Neural crest cell (in vitro differentiated cells): Measurements from ENCODE around the gene APBB2. TPM values are rescaled to one million over a fixed set of nuclear protein-coding genes. Genes with fewer than 3 reads are reported as not detected.
A peak's percentile ranks its signal among the peaks of the same experiment; 100 is the strongest.

Experiments used
- DNase-seq: peaks from one replicate; pipeline ENCODE4 v3.0.0; 2021; ENCODE audit warnings: low read depth, mixed read lengths, low spot score
- H3K27ac Mint-ChIP-seq: one replicate; pipeline ENCODE4 v1.8.0; 2021; ENCODE audit warnings: mild to moderate bottlenecking, mixed read lengths; ENCODE audit not compliant: unreplicated experiment
- H3K27me3 Mint-ChIP-seq: 2 replicates; pipeline ENCODE4 v1.8.0; 2021; ENCODE audit warnings: low read depth, mild to moderate bottlenecking, mixed read lengths
- H3K36me3 Mint-ChIP-seq: 2 replicates; pipeline ENCODE4 v1.8.0; 2021; ENCODE audit warnings: low read depth, mild to moderate bottlenecking, mixed read lengths
- H3K4me1 Mint-ChIP-seq: 2 replicates; pipeline ENCODE4 v1.8.0; 2021; ENCODE audit warnings: mixed read lengths
- H3K4me3 Mint-ChIP-seq: one replicate; pipeline ENCODE4 v1.8.0; 2021; ENCODE audit warnings: mild to moderate bottlenecking, mixed read lengths
- H3K9me3 Mint-ChIP-seq: 2 replicates; pipeline ENCODE4 v1.8.0; 2021; ENCODE audit warnings: mixed read lengths
- total RNA-seq: library from RNA; stranded (reverse); gene quantifications from 2 replicates; pipeline ENCODE4 v1.2.1, GENCODE V29; 2021
- TF ChIP-seq, protein P1 (sequence below): fragments of 200-600 bp; sonication (generic); conservative IDR thresholded peaks from 2 replicates; pipeline ENCODE4 v1.5.0; 2021; ENCODE audit warnings: antibody characterized with exemption, mild to moderate bottlenecking

Gene APBB2
- total RNA-seq, 1 donor from 2014 or later, result 68.5 TPM

DNA sequence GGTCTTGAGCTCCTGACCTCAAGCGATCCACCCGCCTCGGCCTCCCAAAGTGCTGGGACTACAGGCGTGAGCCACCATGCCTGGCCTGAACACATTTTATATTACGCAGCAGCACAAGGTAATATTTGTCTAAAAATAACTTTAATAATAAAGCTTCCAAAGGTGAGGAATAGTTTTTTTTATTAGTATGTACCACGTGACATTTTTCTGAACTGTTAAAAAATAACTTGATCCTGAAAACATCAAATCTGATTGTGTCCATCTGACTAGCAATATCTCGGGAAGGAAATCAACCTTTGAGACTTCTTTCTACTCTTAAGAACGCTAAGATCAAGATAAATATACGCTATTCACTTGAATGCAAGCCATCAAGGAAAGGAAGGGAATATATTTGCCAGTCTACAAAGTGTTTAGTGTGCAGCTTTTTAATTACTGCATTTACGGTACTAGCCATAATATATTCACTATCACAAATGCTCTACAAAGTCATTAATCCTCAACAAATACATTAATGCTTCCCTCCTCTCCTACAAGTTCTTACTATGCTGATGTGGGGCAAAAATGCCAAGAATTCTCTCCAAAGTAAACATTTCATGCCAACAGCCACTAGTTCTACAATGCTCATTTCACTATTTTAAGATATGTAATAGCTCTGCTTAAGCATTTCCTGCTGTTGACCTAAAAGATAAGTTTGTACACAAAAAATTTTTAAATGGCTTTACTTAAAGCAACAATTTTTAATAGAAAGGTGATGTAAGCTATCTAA is 143.6 kb downstream of the APBB2 start:
- Mint-ChIP-seq H3K36me3 (no peaks in the 10 kb centered on the region), H3K4me3 (no peak overlapping the region), H3K4me1 (peaks cover 20% of the 10 kb centered on the region), H3K27ac (no peak overlapping the region), H3K9me3 (no peaks in the 10 kb centered on the region), H3K27me3 (no peaks in the 10 kb centered on the region)
- TF ChIP-seq, protein P1, sequence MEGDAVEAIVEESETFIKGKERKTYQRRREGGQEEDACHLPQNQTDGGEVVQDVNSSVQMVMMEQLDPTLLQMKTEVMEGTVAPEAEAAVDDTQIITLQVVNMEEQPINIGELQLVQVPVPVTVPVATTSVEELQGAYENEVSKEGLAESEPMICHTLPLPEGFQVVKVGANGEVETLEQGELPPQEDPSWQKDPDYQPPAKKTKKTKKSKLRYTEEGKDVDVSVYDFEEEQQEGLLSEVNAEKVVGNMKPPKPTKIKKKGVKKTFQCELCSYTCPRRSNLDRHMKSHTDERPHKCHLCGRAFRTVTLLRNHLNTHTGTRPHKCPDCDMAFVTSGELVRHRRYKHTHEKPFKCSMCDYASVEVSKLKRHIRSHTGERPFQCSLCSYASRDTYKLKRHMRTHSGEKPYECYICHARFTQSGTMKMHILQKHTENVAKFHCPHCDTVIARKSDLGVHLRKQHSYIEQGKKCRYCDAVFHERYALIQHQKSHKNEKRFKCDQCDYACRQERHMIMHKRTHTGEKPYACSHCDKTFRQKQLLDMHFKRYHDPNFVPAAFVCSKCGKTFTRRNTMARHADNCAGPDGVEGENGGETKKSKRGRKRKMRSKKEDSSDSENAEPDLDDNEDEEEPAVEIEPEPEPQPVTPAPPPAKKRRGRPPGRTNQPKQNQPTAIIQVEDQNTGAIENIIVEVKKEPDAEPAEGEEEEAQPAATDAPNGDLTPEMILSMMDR, result no peak
- DNase-seq, result no peak

DNA sequence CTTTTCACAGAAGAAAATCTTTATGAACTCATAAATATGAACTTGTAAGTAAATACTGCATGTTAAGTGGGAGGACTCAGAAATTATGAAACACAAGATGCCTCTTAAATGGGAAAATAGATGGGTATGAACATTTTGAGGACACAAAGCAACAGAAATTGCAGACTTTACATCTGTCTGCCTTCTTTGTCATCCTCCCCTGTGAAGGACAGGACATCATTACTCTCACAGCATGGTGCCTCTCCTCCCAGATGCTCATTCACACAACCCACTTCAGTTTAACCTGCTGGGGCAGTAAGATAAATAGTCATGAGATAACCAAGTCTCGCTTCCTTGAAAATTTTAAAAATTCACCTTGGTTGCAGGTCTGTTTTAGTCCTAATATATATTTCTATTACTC is 144.5 kb downstream of the APBB2 start:
- Mint-ChIP-seq H3K36me3 (no peaks in the 10 kb centered on the region), H3K27ac (peak overlapping the region; percentile 8), H3K4me3 (no peak overlapping the region), H3K4me1 (peaks cover 25% of the 10 kb centered on the region), H3K9me3 (no peaks in the 10 kb centered on the region), H3K27me3 (no peaks in the 10 kb centered on the region)
- DNase-seq, result no peak
- TF ChIP-seq, protein P1, result no peak

GRCh38 chr4:41069257-41069656 is 145.1 kb downstream of the APBB2 start:
- no peak for DNase-seq
- Mint-ChIP-seq H3K27ac (no peak overlapping the region), H3K36me3 (no peaks in the 10 kb centered on the region)

DNA sequence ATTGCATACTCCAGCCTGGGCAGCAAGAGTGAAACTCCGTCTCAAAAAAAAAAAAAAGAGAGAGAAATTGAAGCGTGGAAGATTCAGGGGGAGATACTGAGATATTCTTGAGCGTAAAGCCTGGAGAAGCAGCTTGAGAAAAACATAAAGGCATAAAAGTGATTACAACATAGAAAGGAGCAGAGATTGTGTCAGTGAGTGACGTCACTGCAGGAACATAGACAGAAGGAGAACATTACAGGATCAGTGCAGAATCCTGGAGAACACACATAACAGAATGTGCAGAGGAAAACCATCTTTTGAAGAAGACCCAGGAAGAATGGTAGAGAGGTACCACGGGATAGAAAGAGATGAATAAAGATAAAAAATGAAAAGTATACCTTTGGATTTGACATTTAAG is 147.0 kb downstream of the APBB2 start:
- TF ChIP-seq, protein P1, result no peak
- H3K4me1 Mint-ChIP-seq, result peaks cover 29% of the 10 kb centered on the region
- no peaks in the 10 kb centered on the region for H3K9me3 Mint-ChIP-seq
- H3K27me3 Mint-ChIP-seq, result no peaks in the 10 kb centered on the region
- H3K27ac Mint-ChIP-seq, result no peak overlapping the region
- H3K4me3 Mint-ChIP-seq, result no peak overlapping the region
- no peak for DNase-seq
- H3K36me3 Mint-ChIP-seq, result no peaks in the 10 kb centered on the region

More at GRCh38 chr4:41069257-41069656, 145.1 kb downstream of the APBB2 start:
- TF ChIP-seq, protein P1, result no peak
- Mint-ChIP-seq H3K4me1 (peaks cover 28% of the 10 kb centered on the region), H3K9me3 (no peaks in the 10 kb centered on the region), H3K4me3 (no peak overlapping the region), H3K27me3 (no peaks in the 10 kb centered on the region)

- DNase-seq, result no peak
Observed at GRCh38 chr4:41066049-41066448, 148.3 kb downstream of the APBB2 start.

More at GRCh38 chr4:41066049-41066448, 148.3 kb downstream of the APBB2 start:
- TF ChIP-seq, protein P1, result no peak
- peaks cover 27% of the 10 kb centered on the region for H3K4me1 Mint-ChIP-seq
- no peak overlapping the region for H3K4me3 Mint-ChIP-seq
- no peaks in the 10 kb centered on the region for H3K27me3 Mint-ChIP-seq
- no peaks in the 10 kb centered on the region for H3K9me3 Mint-ChIP-seq
- H3K27ac Mint-ChIP-seq, result no peak overlapping the region
- no peaks in the 10 kb centered on the region for H3K36me3 Mint-ChIP-seq
